Mesenchymal stem cell (in vitro differentiated cells and primary cell): ENCODE data around the gene SP3.

Experiments
- DNase-seq: peaks from one replicate; pipeline ENCODE4 v3.0.0-alpha.2; 2013
- H2AFZ ChIP-seq: one replicate; pipeline ENCODE4 v1.6.1; 2013; ENCODE audit warnings: low read depth, mild to moderate bottlenecking, control low read depth, inconsistent platforms, low read length, moderate library complexity
- H2AK5ac ChIP-seq: 2 replicates; pipeline ENCODE4 v1.6.1; 2013; ENCODE audit warnings: low read length, moderate library complexity, mild to moderate bottlenecking, inconsistent platforms; ENCODE audit not compliant: severe bottlenecking
- H2BK120ac ChIP-seq: one replicate; pipeline ENCODE4 v1.6.1; 2013; ENCODE audit warnings: low read depth, mild to moderate bottlenecking, inconsistent platforms, low read length, moderate library complexity
- H2BK12ac ChIP-seq, 2 experiments: one replicate each; pipeline ENCODE4 v1.6.1; 2013; ENCODE audit warnings: inconsistent platforms in 2 of 2, low read length in 2 of 2, mild to moderate bottlenecking in 2 of 2, moderate library complexity in 2 of 2, control low read depth in 1 of 2
- H2BK15ac ChIP-seq: one replicate; pipeline ENCODE4 v1.6.1; 2013; ENCODE audit warnings: mild to moderate bottlenecking, low read depth, inconsistent platforms; ENCODE audit not compliant: poor library complexity, severe bottlenecking
- H2BK5ac ChIP-seq: 2 replicates; pipeline ENCODE4 v1.6.1; 2013; ENCODE audit warnings: low read depth, mild to moderate bottlenecking, low read length, control low read depth, inconsistent platforms; ENCODE audit not compliant: poor library complexity, severe bottlenecking
- H3K14ac ChIP-seq, 2 experiments: one replicate each; pipeline ENCODE4 v1.6.1; 2013; ENCODE audit warnings: inconsistent platforms in 2 of 2, low read length in 2 of 2, control low read depth in 1 of 2, mild to moderate bottlenecking in 1 of 2, moderate library complexity in 1 of 2
- H3K18ac ChIP-seq, 2 experiments: one replicate each; pipeline ENCODE4 v1.6.1; 2013; ENCODE audit warnings: inconsistent platforms in 2 of 2, low read length in 2 of 2, control low read depth in 1 of 2, low read depth in 1 of 2, mild to moderate bottlenecking in 1 of 2
- H3K23ac ChIP-seq, 2 experiments: one replicate each; pipeline ENCODE4 v1.6.1; 2013; ENCODE audit warnings: inconsistent platforms in 2 of 2, low read length in 2 of 2, mild to moderate bottlenecking in 2 of 2, moderate library complexity in 2 of 2, control low read depth in 1 of 2
- H3K27ac ChIP-seq: 2 replicates; pipeline ENCODE4 v1.5.1; 2013; ENCODE audit warnings: mild to moderate bottlenecking, moderate library complexity, low read length, control low read depth, inconsistent platforms; ENCODE audit not compliant: poor library complexity, severe bottlenecking
- H3K27me3 ChIP-seq, 2 experiments: 2 replicates each; pipeline versions ENCODE4 v1.6.1 to v1.7.0; 2013; ENCODE audit warnings: low read length in 2 of 2, mild to moderate bottlenecking in 2 of 2, moderate library complexity in 2 of 2, control low read depth in 1 of 2, inconsistent platforms in 1 of 2; ENCODE audit not compliant: control insufficient read depth in 1 of 2, insufficient read depth in 1 of 2
- H3K36me3 ChIP-seq, 2 experiments: 2 replicates each; pipeline versions ENCODE4 v1.6.1 to v1.7.0; 2013; ENCODE audit warnings: low read length in 2 of 2, control low read depth in 1 of 2, inconsistent platforms in 1 of 2, low read depth in 1 of 2, mild to moderate bottlenecking in 1 of 2; ENCODE audit not compliant: insufficient read depth in 2 of 2, control insufficient read depth in 1 of 2
- H3K4ac ChIP-seq, 2 experiments: one replicate each; pipeline ENCODE4 v1.6.1; 2013; ENCODE audit warnings: inconsistent platforms in 2 of 2, low read length in 2 of 2, mild to moderate bottlenecking in 2 of 2, moderate library complexity in 2 of 2, control low read depth in 1 of 2, low read depth in 1 of 2
- H3K4me1 ChIP-seq: 2 replicates; pipeline ENCODE4 v1.6.1; 2013; ENCODE audit warnings: low read depth, low read length, control low read depth; ENCODE audit not compliant: control insufficient read depth, insufficient read depth
- H3K4me2 ChIP-seq: 2 replicates; pipeline ENCODE4 v1.6.1; 2013; ENCODE audit warnings: low read length, mild to moderate bottlenecking, inconsistent platforms; ENCODE audit not compliant: poor library complexity, severe bottlenecking
- H3K4me3 ChIP-seq, 2 experiments: 2 replicates each; pipeline versions ENCODE4 v1.5.1 to v1.7.0; 2013; ENCODE audit warnings: low read length in 2 of 2, mild to moderate bottlenecking in 2 of 2, control low read depth in 1 of 2, low read depth in 1 of 2; ENCODE audit not compliant: insufficient read depth in 1 of 2
- H3K79me1 ChIP-seq: replicated peaks from 2 replicates; pipeline ENCODE4 v1.6.1; 2013; ENCODE audit warnings: mild to moderate bottlenecking, control low read depth, low read length, inconsistent platforms; ENCODE audit not compliant: poor library complexity, severe bottlenecking
- H3K9ac ChIP-seq: 2 replicates; pipeline ENCODE4 v1.7.0; 2013; ENCODE audit warnings: mild to moderate bottlenecking, low read length, moderate library complexity
- H3K9me3 ChIP-seq: 2 replicates; pipeline ENCODE4 v1.7.0; 2013; ENCODE audit warnings: mild to moderate bottlenecking, low read length; ENCODE audit not compliant: control insufficient read depth
- H4K8ac ChIP-seq: one replicate; pipeline ENCODE4 v1.6.1; 2013; ENCODE audit warnings: inconsistent platforms, mild to moderate bottlenecking, low read length, moderate library complexity
- H4K91ac ChIP-seq: one replicate; pipeline ENCODE4 v1.6.1; 2013; ENCODE audit warnings: mild to moderate bottlenecking, low read length, inconsistent platforms
- WGBS: methylation state at CpG from one replicate; pipeline ENCODE4 v1.1.7; 2013; ENCODE audit warnings: mixed read lengths; 5-methylcytosine and 5-hydroxymethylcytosine counted together

Gene SP3

DNA sequence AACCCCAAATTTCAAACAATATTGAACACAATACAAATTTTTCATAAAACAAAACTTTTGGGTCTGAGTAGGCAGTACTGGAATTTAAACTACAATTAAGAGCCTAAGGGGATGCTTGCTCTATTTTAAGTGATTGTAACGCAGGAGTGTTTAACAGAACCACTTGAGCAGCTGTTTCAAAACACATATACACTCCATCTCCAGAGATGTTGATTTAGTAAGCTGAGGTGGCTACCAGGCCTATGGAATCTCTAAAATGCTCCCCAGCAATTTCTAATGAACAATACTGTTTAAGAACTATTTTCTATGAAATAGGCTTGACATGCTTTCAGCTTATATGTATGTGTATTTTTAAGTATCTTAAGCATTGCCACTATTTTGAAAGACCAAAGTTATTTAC, 58.5 kb downstream of the SP3 start:
- no peak overlapping the region for H2BK5ac ChIP-seq
- no peaks in the 10 kb centered on the region for H3K9me3 ChIP-seq
- H3K79me1 ChIP-seq, result peaks cover 2% of the 10 kb centered on the region
- no peak overlapping the region for H4K8ac ChIP-seq
- no peaks in the 10 kb centered on the region for H3K4me1 ChIP-seq
- no peak overlapping the region for H3K4me3 ChIP-seq
- H2AK5ac ChIP-seq, result no peak overlapping the region
- no peaks in the 10 kb centered on the region for H3K27me3 ChIP-seq
- H3K27ac ChIP-seq, result no peak overlapping the region
- no peak overlapping the region for H2BK120ac ChIP-seq
- H3K18ac ChIP-seq, result no peak overlapping the region
- no peak overlapping the region for H3K23ac ChIP-seq
- no peak overlapping the region for H3K14ac ChIP-seq
- H2BK12ac ChIP-seq, result no peak overlapping the region
- no CpG with 5 or more reads among the region's 1 CpG for WGBS
- no peak overlapping the region for H2AFZ ChIP-seq
- no peak overlapping the region for H3K9ac ChIP-seq
- H3K4me2 ChIP-seq, result no peak overlapping the region
- H2BK15ac ChIP-seq, result no peak overlapping the region
- peaks cover 7 to 99% of the 10 kb centered on the region in 2 experiments for H3K36me3 ChIP-seq
- H3K4ac ChIP-seq, result no peak overlapping the region
- no peak overlapping the region for H4K91ac ChIP-seq
- no peak for DNase-seq

DNA sequence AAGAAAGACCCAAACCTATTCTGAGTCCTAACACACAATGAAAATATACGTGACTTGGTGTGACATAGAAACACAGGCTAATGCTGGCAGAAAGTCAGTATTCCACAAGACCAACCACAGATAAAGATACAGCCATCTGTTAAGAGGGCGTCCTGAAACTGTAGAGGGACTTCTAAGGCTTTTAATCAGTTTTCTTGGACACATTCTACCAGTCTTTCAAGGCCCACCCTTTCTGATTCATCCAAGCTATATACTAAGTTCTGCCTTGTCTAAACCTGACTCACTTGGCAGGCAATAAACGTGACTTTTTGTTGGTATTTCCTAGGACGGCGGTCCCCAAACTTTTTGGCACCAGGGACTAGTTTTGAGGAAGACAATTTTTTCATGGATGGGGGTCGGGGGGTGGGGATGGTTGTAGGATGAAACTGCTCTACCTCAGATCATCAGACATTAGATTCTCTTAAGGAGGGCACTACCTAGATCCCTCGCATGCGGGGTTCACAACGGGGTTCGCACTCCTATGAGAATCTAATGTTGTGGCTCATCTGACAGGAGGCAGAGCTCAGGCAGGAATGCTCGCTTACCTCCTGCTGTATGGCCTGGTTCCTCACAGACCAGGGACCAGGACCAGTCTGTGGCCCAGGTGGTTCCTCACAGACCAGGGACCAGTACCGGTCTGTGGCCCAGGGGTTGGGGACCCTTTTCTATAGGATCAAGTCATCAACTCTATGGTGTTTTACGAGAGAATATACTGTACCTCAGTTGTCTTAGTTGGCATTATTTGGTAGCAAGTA, 61.4 kb downstream of the SP3 start:
- H2AK5ac ChIP-seq, result no peak overlapping the region
- no peak overlapping the region for H2BK12ac ChIP-seq
- H2AFZ ChIP-seq, result no peak overlapping the region
- H3K27ac ChIP-seq, result no peak overlapping the region
- H3K36me3 ChIP-seq, result peaks cover 7 to 80% of the 10 kb centered on the region in 2 experiments
- H2BK15ac ChIP-seq, result no peak overlapping the region
- 94% methylated on average over 12 of the region's 13 CpGs for WGBS
- H3K4me1 ChIP-seq, result no peaks in the 10 kb centered on the region
- no peak overlapping the region for H3K14ac ChIP-seq
- H4K91ac ChIP-seq, result no peak overlapping the region
- no peak overlapping the region for H3K4me2 ChIP-seq
- no peak overlapping the region for H2BK120ac ChIP-seq
- no peak overlapping the region for H3K18ac ChIP-seq
- H3K23ac ChIP-seq, result no peak overlapping the region
- H3K79me1 ChIP-seq, result peaks cover 2% of the 10 kb centered on the region
- H3K4ac ChIP-seq, result no peak overlapping the region
- no peak overlapping the region for H4K8ac ChIP-seq
- no peaks in the 10 kb centered on the region for H3K27me3 ChIP-seq
- no peaks in the 10 kb centered on the region for H3K9me3 ChIP-seq
- no peak overlapping the region for H3K9ac ChIP-seq
- DNase-seq, result no peak
- H2BK5ac ChIP-seq, result no peak overlapping the region
- no peak overlapping the region for H3K4me3 ChIP-seq

DNA sequence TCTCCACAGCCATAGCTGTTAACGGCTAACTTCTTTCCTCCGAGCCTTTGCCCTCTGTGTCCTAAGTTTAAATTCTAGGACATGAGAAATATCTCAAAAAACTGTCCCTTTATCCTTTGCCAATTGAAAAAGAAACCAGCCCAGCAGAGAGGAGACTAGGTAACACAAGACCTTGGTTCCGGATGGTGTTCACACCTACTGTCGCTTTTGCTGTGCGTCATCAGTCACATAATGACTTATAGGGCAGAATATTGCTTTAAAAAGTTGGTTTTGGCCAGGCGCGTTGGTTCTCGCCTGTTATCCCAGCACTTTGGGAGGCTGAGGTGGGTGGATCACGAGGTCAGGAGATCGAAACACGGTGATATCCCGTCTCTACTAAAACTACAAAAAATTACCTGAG, 66.2 kb downstream of the SP3 start:
- Histone ChIP-seq H4K8ac (no peak overlapping the region), H2AK5ac (no peak overlapping the region), H3K4me3 (no peak overlapping the region), H3K9me3 (no peaks in the 10 kb centered on the region), H2AFZ (no peak overlapping the region), H2BK12ac (no peak overlapping the region), H3K14ac (no peak overlapping the region), H3K4ac (no peak overlapping the region), H4K91ac (no peak overlapping the region), H2BK15ac (no peak overlapping the region), H3K23ac (no peak overlapping the region), H3K36me3 (peaks cover 5 to 32% of the 10 kb centered on the region in 2 experiments), H3K4me2 (no peak overlapping the region), H3K18ac (no peak overlapping the region), H3K27ac (no peak overlapping the region), H2BK5ac (no peak overlapping the region), H2BK120ac (no peak overlapping the region), H3K9ac (no peak overlapping the region), H3K79me1 (peaks cover 2% of the 10 kb centered on the region), H3K4me1 (no peaks in the 10 kb centered on the region), H3K27me3 (no peaks in the 10 kb centered on the region)
- DNase-seq, result no peak
- 94% methylated on average over 8 of the region's 12 CpGs for WGBS

DNA sequence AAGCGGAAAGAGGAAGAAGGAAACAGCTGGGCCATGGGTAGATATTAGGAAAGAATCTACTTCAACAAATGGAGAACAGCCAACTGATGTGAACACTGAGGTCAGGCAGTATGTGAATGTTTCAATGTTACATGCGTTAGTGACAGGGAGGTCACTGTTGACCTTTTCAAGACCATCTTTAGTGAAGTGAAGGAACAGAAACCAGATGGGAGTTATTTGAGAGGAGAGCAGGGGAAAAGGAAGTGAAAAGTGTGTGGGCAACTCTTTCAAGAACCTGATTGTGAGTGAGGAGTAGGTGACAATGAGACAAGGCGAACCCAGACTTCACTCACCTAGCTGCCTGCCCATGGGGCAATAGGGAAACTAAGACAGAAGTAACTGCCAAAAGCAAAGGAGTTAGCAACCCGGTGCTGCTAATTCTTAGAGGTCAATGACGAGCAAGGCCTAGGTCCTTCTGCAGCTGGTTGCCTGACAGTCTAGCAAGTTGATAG, 67.0 kb downstream of the SP3 start:
- Histone ChIP-seq H3K4me1 (no peaks in the 10 kb centered on the region), H4K91ac (no peak overlapping the region), H3K79me1 (peaks cover 2% of the 10 kb centered on the region), H2AFZ (no peak overlapping the region), H3K9me3 (no peaks in the 10 kb centered on the region), H3K36me3 (peaks cover 3 to 25% of the 10 kb centered on the region in 2 experiments), H2BK12ac (no peak overlapping the region), H3K4ac (no peak overlapping the region), H2BK120ac (no peak overlapping the region), H3K27ac (no peak overlapping the region), H3K4me2 (no peak overlapping the region), H3K4me3 (no peak overlapping the region), H3K9ac (no peak overlapping the region), H2BK5ac (no peak overlapping the region), H3K27me3 (no peaks in the 10 kb centered on the region), H3K14ac (no peak overlapping the region), H2AK5ac (no peak overlapping the region), H3K18ac (no peak overlapping the region), H2BK15ac (no peak overlapping the region), H3K23ac (no peak overlapping the region), H4K8ac (no peak overlapping the region)
- 75% methylated on average over 5 of the region's 5 CpGs for WGBS
- DNase-seq, result no peak
